GM21528 (cell line): ENCODE measurements around the gene ANKRD17.
"Not testable (repeated sequence)": the region's sequence is repeated elsewhere in the genome, so short reads cannot be mapped to it uniquely, and the experiment has no call there.

Source experiments
- ATAC-seq: cut with Tn5 transposase; IDR thresholded peaks from one replicate; pipeline ENCODE4 v1.9.1; 2021; ENCODE audit warnings: mild to moderate bottlenecking, moderate library complexity; ENCODE audit not compliant: unreplicated experiment, low FRiP score

The ANKRD17 gene, protein sequence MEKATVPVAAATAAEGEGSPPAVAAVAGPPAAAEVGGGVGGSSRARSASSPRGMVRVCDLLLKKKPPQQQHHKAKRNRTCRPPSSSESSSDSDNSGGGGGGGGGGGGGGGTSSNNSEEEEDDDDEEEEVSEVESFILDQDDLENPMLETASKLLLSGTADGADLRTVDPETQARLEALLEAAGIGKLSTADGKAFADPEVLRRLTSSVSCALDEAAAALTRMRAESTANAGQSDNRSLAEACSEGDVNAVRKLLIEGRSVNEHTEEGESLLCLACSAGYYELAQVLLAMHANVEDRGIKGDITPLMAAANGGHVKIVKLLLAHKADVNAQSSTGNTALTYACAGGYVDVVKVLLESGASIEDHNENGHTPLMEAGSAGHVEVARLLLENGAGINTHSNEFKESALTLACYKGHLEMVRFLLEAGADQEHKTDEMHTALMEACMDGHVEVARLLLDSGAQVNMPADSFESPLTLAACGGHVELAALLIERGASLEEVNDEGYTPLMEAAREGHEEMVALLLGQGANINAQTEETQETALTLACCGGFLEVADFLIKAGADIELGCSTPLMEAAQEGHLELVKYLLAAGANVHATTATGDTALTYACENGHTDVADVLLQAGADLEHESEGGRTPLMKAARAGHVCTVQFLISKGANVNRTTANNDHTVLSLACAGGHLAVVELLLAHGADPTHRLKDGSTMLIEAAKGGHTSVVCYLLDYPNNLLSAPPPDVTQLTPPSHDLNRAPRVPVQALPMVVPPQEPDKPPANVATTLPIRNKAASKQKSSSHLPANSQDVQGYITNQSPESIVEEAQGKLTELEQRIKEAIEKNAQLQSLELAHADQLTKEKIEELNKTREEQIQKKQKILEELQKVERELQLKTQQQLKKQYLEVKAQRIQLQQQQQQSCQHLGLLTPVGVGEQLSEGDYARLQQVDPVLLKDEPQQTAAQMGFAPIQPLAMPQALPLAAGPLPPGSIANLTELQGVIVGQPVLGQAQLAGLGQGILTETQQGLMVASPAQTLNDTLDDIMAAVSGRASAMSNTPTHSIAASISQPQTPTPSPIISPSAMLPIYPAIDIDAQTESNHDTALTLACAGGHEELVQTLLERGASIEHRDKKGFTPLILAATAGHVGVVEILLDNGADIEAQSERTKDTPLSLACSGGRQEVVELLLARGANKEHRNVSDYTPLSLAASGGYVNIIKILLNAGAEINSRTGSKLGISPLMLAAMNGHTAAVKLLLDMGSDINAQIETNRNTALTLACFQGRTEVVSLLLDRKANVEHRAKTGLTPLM (N-terminal part only)

GRCh38 chr4:73258686-73259570, at the start of gene ANKRD17:
Gene ANKRD17 (minus strand): TSS chr4:73258798. CDS start chr4:73258668, 130 bp downstream.
- peak; percentile 74 for ATAC-seq

DNA sequence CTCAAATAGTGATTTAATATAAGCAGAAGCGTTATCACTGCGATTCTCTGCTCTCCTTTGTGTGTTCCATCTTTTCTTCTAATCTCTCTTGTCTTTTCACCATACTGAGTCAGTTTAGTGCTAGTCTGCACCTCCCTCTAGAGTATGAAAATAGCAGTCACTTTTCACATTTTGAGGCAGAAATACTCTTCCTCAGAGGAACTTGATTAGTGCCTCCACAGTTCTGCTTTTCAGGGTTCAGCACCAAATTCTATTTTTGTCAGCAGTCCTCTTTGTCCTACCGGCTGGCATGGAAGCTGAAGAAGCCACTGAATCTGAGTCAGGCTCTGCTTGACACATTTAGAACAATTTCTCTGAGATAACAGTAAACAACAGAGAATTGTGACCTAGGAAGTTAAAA, 49.7 kb upstream of the ANKRD17 start:
- no peak for ATAC-seq

DNA sequence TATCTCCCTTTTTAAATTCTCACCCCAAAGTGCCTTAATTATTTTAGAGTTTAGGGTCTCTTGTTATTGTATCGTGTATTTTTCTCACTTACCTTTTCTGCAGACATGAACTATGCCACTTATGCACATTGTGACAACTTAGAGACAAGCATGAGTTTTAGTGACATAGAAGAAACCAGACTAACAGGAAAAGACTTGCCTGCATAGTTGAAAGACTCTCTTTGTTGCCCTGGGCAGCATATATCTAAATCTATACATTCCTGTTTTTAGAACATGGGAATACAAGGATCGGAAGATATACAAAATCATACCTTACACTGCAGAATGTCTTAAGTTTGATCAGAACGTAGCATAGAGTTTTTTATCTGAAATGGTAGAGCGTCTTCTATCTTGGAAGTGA, 45.1 kb upstream of the ANKRD17 start:
- no peak for ATAC-seq

DNA sequence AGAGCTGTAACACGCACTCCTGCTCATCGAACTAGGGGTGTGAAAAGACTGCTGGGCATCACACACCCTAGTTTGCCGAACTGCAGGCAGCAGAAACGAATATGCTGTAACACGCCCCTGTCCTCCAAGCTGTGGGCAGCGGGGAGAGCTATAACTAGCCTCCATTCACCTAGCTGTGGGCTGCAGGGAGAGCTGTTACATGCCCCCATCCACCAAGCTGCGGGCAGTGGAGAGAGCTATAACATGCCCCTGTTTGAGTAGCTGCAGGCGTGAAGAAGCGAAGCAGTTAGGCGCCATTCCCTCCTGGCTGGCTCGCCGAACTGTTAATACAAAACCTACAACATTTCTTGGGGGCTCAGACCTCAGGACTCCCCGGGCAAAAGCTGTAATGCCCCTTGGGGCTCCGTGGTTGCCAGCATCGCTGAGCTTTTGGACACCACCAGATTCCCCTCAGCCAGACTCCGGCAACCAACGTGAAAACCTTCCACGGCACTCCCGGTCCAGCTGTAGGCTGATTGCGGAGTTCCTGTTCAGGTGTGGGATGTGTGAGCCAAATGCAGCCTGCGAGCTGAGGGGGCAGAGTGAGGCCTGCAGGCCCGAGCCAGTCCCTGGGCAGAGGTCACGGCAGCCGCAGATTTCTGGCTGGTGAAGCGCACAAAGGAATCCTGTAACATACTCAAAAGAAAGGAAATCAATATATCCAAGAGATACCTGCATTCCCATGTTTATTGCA, 41.1 kb upstream of the ANKRD17 start:
- ATAC-seq, result no peak

GRCh38 chr4:73292661-73293060, 34.1 kb upstream of the ANKRD17 start:
- ATAC-seq, result not testable (repeated sequence)

DNA sequence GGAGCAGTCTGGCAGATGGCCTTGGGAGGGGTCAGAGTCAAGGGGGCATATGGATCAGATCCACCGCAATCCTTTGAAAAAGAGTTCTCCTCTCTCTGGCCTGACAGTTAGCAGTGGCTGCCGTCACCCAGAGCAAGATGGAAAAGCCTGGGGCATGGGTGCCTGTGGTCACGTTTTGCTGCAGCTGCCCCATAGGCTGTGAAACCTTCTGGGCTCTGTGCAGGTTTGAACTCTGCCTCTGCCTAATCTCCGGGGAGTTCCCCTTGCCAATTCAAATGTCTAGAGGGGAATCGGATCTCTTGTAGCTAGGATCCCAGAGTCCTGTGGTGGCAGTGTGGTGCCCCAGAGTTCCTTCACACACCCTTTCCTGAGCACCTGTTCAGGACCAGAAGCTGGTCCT, 23.4 kb upstream of the ANKRD17 start:
- no peak for ATAC-seq

DNA sequence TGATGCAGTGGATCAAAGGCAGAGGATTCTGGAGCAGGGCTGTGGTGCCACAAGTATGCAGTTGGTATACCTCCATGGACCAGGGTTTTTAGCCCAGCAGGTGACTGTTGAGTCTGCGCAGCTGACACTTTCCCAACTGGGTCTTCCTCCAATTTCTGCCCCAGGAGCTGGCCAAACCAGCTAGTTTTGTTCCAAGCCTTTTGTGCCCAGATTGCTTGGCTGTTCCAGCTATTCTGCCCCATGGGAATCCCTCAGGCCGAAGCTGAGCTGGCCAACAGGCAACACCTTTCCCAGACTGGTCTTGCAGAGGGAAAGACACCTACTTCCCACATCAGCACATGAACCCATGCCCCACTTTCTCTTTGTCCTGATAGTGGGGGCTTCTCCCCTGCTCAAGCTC, 22.8 kb upstream of the ANKRD17 start:
- ATAC-seq, result no peak

- ATAC-seq, result no peak
These were observed 18.6 kb upstream of the ANKRD17 start for GRCh38 chr4:73277201-73277600.

GRCh38 chr4:73275318-73275654, 16.7 kb upstream of the ANKRD17 start:
- ATAC-seq, result no peak

DNA sequence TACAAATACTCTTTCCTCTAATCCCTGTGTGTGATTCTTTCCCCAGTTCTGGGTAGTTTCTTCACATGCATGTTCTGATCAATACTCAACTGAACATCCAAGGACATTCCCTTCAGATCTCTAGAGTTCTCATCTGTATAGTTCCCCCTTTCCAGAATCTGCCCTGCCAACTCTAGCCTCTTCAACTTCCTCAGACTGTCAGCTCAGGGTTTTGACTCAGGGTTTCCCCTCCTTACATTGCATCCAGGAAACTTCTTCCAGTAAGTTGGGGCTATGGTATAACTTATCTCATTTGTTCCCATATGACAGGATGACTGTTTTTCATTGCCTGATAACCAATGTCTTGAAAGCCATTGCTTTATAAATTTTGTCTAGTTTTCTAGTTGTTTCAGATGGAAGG, 14.2 kb upstream of the ANKRD17 start:
- no peak for ATAC-seq

DNA sequence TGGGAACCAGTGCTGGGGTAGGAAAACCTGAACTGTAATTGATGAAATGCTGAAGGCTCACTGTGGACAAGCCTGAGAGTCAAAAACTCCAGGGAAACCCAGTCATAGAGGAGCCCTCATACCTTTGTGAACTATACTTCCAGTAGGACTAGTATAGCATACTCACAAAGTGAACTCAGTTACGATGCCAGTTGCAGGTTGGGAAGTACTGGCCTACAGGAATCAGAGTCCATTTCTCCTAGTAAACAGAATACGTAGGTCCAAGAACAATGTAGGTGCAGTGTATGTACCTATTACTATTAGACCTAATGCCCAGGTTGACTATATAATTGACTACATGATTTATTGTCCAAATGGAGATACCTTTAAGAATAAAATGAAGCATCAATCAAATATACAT, 8.5 kb upstream of the ANKRD17 start:
- no peak for ATAC-seq

DNA sequence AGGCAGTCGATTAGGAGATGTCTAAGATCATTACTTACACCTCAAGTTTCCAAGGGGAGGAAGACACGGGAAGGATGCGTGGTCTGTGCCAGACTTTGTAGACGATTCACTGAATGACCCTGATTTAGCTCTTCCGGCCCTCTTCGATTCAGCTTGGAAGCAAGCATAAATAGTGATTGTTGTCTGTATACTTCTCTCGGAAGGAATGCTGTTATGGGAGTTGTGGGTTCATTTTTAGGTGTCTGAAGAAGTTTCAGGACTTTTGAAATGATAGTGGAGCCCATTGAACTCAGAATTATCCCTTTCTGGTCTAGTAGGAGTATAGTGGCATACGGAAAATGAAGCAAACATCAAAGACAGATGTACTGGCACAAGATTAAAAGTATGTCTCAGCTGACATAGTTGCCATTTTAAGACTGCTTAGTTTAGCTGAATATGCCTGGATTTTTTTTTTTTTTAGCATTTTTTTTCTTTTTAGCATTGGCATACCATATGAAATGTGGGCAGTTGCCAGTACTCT, 1.0 kb upstream of the ANKRD17 start:
- ATAC-seq, result peak; percentile 14

GRCh38 chr4:73258436-73258685, 237 bp downstream of the ANKRD17 start:
- peak; percentile 36 for ATAC-seq

DNA sequence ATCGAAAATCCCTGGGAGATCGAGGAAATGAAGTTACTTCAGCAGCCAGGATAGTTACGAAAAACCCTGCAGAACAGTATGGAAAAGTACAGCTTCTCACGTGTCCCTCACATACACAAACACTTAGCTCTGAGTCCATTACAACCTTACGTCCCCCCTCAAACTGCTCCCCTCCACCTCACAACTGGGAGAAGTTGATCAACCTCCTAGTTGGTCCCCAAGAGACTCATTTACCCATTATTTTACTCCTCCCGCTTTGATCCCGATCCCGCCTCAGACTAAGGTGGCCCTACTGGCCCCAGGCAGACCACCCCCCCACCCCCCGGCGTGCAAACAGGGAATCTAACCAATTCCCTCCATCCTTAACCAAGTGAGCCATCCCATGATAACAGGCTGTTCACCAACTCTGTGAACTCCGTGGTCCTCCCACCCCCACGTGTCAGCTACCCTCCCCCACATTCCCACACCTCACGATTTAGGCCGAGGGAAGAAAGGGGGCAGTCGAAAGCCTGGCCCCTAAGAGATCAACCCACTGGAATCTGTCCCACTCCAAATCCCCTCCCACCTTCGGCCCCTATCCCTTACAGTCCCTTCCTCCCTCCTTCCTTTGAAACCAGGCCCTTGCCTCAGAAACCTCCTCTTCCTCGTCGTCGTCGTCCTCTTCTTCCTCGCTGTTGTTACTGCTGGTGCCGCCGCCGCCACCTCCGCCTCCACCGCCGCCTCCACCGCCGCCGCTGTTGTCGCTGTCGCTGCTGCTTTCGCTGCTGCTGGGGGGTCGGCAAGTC, 755 bp downstream of the ANKRD17 start:
- no peak for ATAC-seq

GRCh38 chr4:73257234-73257633, 1.4 kb downstream of the ANKRD17 start:
- ATAC-seq, result no peak

GRCh38 chr4:73255847-73256246, 2.8 kb downstream of the ANKRD17 start:
- not testable (repeated sequence) for ATAC-seq

DNA sequence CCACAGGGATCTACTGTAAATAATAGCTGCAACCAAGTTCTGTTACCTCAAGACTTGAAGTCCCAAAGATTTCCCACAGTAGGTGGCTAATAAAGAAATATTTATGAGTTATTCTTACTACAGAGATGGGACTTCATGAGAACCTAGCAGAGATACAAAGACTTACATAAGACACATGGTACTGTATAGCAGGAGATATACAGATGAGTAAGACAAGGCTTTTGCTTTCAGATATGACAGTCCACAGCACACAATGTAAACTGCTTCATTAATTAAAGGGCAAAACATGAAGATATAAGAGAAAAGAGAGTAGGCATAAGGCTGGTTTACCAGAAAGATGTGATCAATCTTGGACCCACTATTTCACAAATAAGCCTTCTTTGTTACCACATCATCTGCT, 6.6 kb downstream of the ANKRD17 start:
- ATAC-seq, result no peak

GRCh38 chr4:73251384-73251783, 7.2 kb downstream of the ANKRD17 start:
- ATAC-seq, result no peak

GRCh38 chr4:73250642-73251041, 8.0 kb downstream of the ANKRD17 start:
- no peak for ATAC-seq
